ENCODE measurements around the gene GOLGA6L7. TPM values are rescaled to one million over a fixed set of nuclear protein-coding genes. Genes with fewer than 3 reads are reported as not detected.

The GOLGA6L7 gene
- total and polyA plus RNA-seq, 9 of the 15 experiments (the other 6 are each of a cell fraction or from before 2014, with no cell fraction given): 0.11 to 0.14 (median 0.11) TPM; not detected in 6

- peak; percentile 28 for TF ChIP-seq SAP30 (IDR thresholded peaks at IDR 0.05; ENCODE audit: borderline replicate concordance, insufficient read depth, low read depth, low read length, poor library complexity, severe bottlenecking)
- peak; percentile 64; the same call in 1 of the 2 replicates for TF ChIP-seq ZBTB7A (IDR thresholded peaks at IDR 0.05; ENCODE audit: borderline replicate concordance, control insufficient read depth, low read depth, low read length)
These were observed 37.4 kb upstream of the GOLGA6L7 start, which contains the start of gene APBA2 (continued) for GRCh38 chr15:28885630-28886430.

DNA sequence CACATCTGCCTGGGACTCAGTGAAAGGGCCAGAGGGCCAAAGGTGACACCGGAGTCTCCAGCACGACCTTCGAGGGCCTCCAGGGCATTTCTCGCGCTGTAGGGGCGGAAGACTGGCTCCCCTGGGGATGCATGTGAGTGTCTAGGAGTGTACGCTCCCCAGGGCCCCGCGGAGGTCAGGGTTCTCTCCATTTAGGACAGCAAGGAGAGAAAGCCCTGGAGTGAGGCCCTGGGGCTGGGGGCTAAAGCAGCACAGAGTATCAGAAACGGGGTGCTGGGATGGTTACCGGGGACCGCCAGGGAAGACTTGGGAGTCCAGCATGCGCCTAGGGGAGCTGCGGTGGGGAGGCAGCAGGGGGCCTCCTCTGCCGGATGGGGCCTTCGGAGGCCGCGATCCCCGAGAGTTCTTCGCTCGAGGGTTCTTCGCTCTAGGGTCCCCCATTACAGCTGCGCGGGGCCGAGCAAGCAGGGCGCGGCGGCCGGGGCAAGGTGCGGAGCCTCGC is 36.7 kb upstream of the GOLGA6L7 start:
- Histone ChIP-seq H4K20me1 (replicated peaks; ENCODE audit: control insufficient read depth, insufficient read depth, low read length) (peaks cover 7% of the 10 kb centered on the region; the same call in 1 of the 2 replicates), H3K27me3 (ENCODE audit: control insufficient read depth in 2 of 2, insufficient read depth in 2 of 2, low read length in 2 of 2) (no peaks in the 10 kb centered on the region), H3K9ac (ENCODE audit: insufficient read depth in 1 of 2, low read depth in 2 of 2, low read length in 2 of 2) (peak overlapping the region; percentile 74 to 89; a peak in 3 of 4 replicates), H3K9me3 (replicated peaks; ENCODE audit: control insufficient read depth, insufficient read depth, low read depth, low read length) (no peaks in the 10 kb centered on the region), H3K9me1 (ENCODE audit: control insufficient read depth, insufficient read depth, low read length) (no peaks in the 10 kb centered on the region), H3K36me3 (ENCODE audit: control insufficient read depth, insufficient read depth, low read length) (no peaks in the 10 kb centered on the region), H3K4me2 (ENCODE audit: insufficient read depth, low read length) (peak overlapping the region; percentile 36), H3K4me1 (replicated peaks in 1 of 2; ENCODE audit: control insufficient read depth in 2 of 2, insufficient read depth in 2 of 2, low read length in 2 of 2) (peaks cover 15 to 42% of the 10 kb centered on the region in 2 experiments), H2AFZ (ENCODE audit: low read depth, low read length) (peak overlapping the region; percentile 87), H3K4me3 (peak overlapping the region; percentile 75), H3K27ac (ENCODE audit: extremely low read depth, low read depth, low read length) (peak overlapping the region; percentile 83; the same call in 1 of the 3 replicates), H3K79me2 (ENCODE audit: control insufficient read depth, insufficient read depth, low read length) (peaks cover 35% of the 10 kb centered on the region)
- BruUV-seq (replicated peaks): TSS peak; percentile 62
- intact Hi-C loops (cut with micrococcal nuclease): no loop called here
- ATAC-seq: no peak; the same call in 2 of the 3 replicates
- no peak for DNase-seq (ENCODE audit: extremely low read depth in 1 of 4, low spot score in 3 of 4)
- 82% methylated on average over 17 of the region's 31 CpGs for WGBS (ENCODE audit: insufficient coverage, low coverage, missing lambda C conversion rate)
- FAIRE-seq: no peak
- ChIA-PET POLR2A (interaction anchor here (0.6 kb wide), 1 partner anchor 17 kb away, joined by 3 read pairs; no protein-coding TSS in a partner anchor), CTCF (ENCODE audit: low intra/inter-chr PET ratio) (no interaction called here)
- 0 out of 4 replicates have a peak, but pooled peaks of 1 of the 2 experiments have one; percentile 59 for TF ChIP-seq TEAD1 (CRISPR knock-in tag; IDR thresholded peaks at IDR 0.05)
- TF ChIP-seq L3MBTL2 (IDR thresholded peaks at IDR 0.05): peak; percentile 11; the same call in 1 of the 2 replicates
- no peak for TF ChIP-seq MYNN (IDR thresholded peaks at IDR 0.05)
- TF ChIP-seq MYNN (CRISPR knock-in tag; IDR thresholded peaks at IDR 0.05): no peak
- TF ChIP-seq SP1 (CRISPR knock-in tag; IDR thresholded peaks at IDR 0.05): no peak
- TF ChIP-seq FOXK1 (CRISPR knock-in tag; IDR thresholded peaks at IDR 0.05; ENCODE audit: borderline replicate concordance): no peak
- TF ChIP-seq ZBTB33 (CRISPR knock-in tag; IDR thresholded peaks at IDR 0.05): peak; percentile 80
- in situ Hi-C loops (cut with MboI): no loop called here

All from K562 (cell line).